Panc1 (cell line): ENCODE measurements around the gene USP37. TPM values are rescaled to one million over a fixed set of nuclear protein-coding genes. Genes with fewer than 3 reads are reported as not detected.

Experiments used
- ATAC-seq: fragments of 200-7000 bp; cut with Tn5 transposase; 2 replicates; pipeline ENCODE4 v1.9.1; 2020; ENCODE audit warnings: mild to moderate bottlenecking, moderate library complexity
- BruUV-seq: library from RNA; stranded (reverse); fragments of 400-500 nt; replicated peaks from 2 replicates; lab custom pipeline; 2021; lab: Mats Ljungman, UMichigan
- CTCF ChIA-PET: fragments of 300-600 bp; sonication (Branson Sonifier 250); formaldehyde crosslinking; loops from one replicate; lab custom pipeline; 2022; ENCODE audit warnings: antibody characterized with exemption; lab: Charles Lee
- POLR2A ChIA-PET: fragments of 300-600 bp; sonication (Branson Sonifier 250); formaldehyde crosslinking; loops from one replicate; lab custom pipeline; 2022; ENCODE audit warnings: antibody characterized with exemption; lab: Charles Lee
- DNase-seq: peaks from one replicate; pipeline ENCODE4 v3.0.0-alpha.2; 2010; ENCODE audit warnings: low read depth, low spot score
- H3K27ac ChIP-seq: 2 replicates; pipeline ENCODE4 v1.5.1; 2011; ENCODE audit warnings: mild to moderate bottlenecking, low read length, inconsistent platforms
- H3K27me3 ChIP-seq: fragments of 200-500 bp; sonication (Bioruptor generic); 2 replicates; pipeline ENCODE4 v1.6.0; 2014; ENCODE audit warnings: low read length, inconsistent platforms; ENCODE audit not compliant: control insufficient read depth, insufficient read depth
- H3K36me3 ChIP-seq: fragments of 200-500 bp; sonication (Bioruptor generic); 2 replicates; pipeline ENCODE4 v1.5.1; 2014; ENCODE audit warnings: inconsistent platforms, mild to moderate bottlenecking, low read length, moderate library complexity; ENCODE audit not compliant: control insufficient read depth, insufficient read depth
- H3K4me1 ChIP-seq: 2 replicates; pipeline ENCODE4 v1.5.1; 2011; ENCODE audit warnings: inconsistent platforms, mild to moderate bottlenecking, low read length, moderate library complexity; ENCODE audit not compliant: control insufficient read depth, insufficient read depth
- H3K4me3 ChIP-seq, 2 experiments: 2 replicates each; pipeline ENCODE4 v1.5.1; 2011 to 2012; ENCODE audit warnings: low read depth in 2 of 2, low read length in 2 of 2, mild to moderate bottlenecking in 2 of 2, inconsistent platforms in 1 of 2, moderate library complexity in 1 of 2
- H3K9me3 ChIP-seq: fragments of 200-500 bp; sonication (Bioruptor generic); 2 replicates; pipeline ENCODE4 v1.5.1; 2014; ENCODE audit warnings: low read depth, mild to moderate bottlenecking, inconsistent platforms, low read length, moderate library complexity; ENCODE audit not compliant: control insufficient read depth, insufficient read depth
- CTCF ChIP-seq: fragments of 450-650 bp; IDR thresholded peaks from 2 replicates; pipeline ENCODE4 v1.5.1; 2017; ENCODE audit warnings: mild to moderate bottlenecking
- POLR2AphosphoS5 ChIP-seq: IDR thresholded peaks from 2 replicates; pipeline ENCODE4 v1.6.1; 2012; ENCODE audit warnings: mild to moderate bottlenecking, low read depth, low read length, moderate library complexity
- SIN3A ChIP-seq: IDR thresholded peaks from 2 replicates; pipeline ENCODE4 v1.6.1; 2012; ENCODE audit warnings: low read depth, mild to moderate bottlenecking, low read length, moderate library complexity, borderline replicate concordance; ENCODE audit not compliant: insufficient read depth
- TCF7L2 ChIP-seq: IDR thresholded peaks from 2 replicates; pipeline ENCODE4 v1.6.1; 2011; ENCODE audit warnings: mild to moderate bottlenecking, low read depth, low read length, inconsistent platforms
- in situ Hi-C: cut with HindIII; loops from 2 replicates; pipeline ENCODE4 v1.10.0; 2016; ENCODE audit warnings: low sequenced_read_pairs, low pct_unique_long_range_greater_than_20kb
- intact Hi-C: fragments of 100-400 bp; cut with micrococcal nuclease; formaldehyde crosslinking; loops from one replicate; pipeline ENCODE4 v1.10.0; 2022; ENCODE audit not compliant: unreplicated experiment
- total RNA-seq: library from RNA; stranded (reverse); gene quantifications from one replicate; pipeline ENCODE4 v1.2.1, GENCODE V29; 2021; ENCODE audit not compliant: unreplicated experiment
- TF ChIP-seq, protein P1 (sequence below), 2 experiments: IDR thresholded peaks; 2 replicates each; pipeline ENCODE4 v1.6.1; 2011 to 2012; ENCODE audit warnings: low read depth in 2 of 2, control low read depth in 1 of 2, low read length in 1 of 2, mild to moderate bottlenecking in 1 of 2, moderate library complexity in 1 of 2; ENCODE audit not compliant: insufficient read depth in 1 of 2

The USP37 gene
- total RNA-seq, 1 experiment from 2014 or later: 19.2 TPM

DNA sequence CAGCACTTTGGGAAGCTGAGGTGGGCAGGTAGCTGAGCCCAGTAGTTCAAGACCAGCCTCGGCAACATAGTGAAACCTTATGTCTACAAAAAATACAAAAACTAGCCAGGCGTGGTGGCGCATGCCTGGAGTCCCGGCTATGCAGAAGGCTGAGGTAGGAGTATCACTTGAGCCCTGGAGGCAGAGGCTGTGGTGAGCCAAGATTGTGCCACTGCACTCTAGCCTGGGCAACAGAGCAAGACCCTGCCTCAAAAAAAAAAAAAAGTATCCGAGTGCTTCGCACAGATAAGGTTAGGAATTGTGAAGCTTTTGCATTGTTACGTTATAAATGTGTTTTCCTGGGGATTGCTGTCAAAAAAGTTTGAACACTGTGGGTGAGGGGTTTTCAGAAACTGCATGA lies 164.3 kb downstream of the USP37 start:
- peaks cover 55% of the 10 kb centered on the region for H3K4me1 ChIP-seq
- no peak for DNase-seq
- ChIA-PET POLR2A (no interaction called here), CTCF (no interaction called here)
- H3K27me3 ChIP-seq: no peaks in the 10 kb centered on the region
- no peak for TF ChIP-seq TCF7L2
- H3K4me3 ChIP-seq: no peak overlapping the region
- H3K36me3 ChIP-seq: no peaks in the 10 kb centered on the region; the same call in none of the 2 replicates
- intact Hi-C loops: no loop called here
- BruUV-seq: no TSS peak
- in situ Hi-C loops: no loop called here
- no peak for ATAC-seq
- H3K27ac ChIP-seq: peak overlapping the region; percentile 94
- H3K9me3 ChIP-seq: no peaks in the 10 kb centered on the region

DNA sequence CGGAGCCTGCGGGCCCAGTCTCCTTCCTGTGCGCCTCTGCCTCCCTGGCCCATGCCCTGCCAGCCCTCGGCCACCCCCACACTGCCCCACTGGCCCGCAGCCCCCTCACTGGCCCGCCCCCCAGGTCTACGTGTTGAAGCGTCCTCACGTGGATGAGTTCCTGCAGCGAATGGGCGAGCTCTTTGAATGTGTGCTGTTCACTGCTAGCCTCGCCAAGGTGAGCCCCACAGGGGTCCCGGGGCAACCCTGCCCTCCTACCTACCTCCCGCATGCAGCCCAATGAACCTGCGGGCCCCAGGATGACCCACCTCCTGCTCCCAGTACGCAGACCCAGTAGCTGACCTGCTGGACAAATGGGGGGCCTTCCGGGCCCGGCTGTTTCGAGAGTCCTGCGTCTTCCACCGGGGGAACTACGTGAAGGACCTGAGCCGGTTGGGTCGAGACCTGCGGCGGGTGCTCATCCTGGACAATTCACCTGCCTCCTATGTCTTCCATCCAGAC lies 165.2 kb downstream of the USP37 start:
- intact Hi-C loops (no loop called here), in situ Hi-C loops (no loop called here)
- Histone ChIP-seq H3K36me3 (no peaks in the 10 kb centered on the region; the same call in none of the 2 replicates), H3K4me3 (no peak overlapping the region), H3K27me3 (no peaks in the 10 kb centered on the region), H3K27ac (peak overlapping the region; percentile 68), H3K9me3 (no peaks in the 10 kb centered on the region), H3K4me1 (peaks cover 55% of the 10 kb centered on the region)
- BruUV-seq: no TSS peak
- ChIA-PET CTCF (interaction anchor here (0.7 kb wide), 1 partner anchor 246 kb away, joined by 4 read pairs; no protein-coding TSS in a partner anchor), POLR2A (no interaction called here)
- TF ChIP-seq POLR2AphosphoS5 (no peak), SIN3A (no peak), TCF7L2 (no peak), CTCF (no peak)
- TF ChIP-seq, protein P1, sequence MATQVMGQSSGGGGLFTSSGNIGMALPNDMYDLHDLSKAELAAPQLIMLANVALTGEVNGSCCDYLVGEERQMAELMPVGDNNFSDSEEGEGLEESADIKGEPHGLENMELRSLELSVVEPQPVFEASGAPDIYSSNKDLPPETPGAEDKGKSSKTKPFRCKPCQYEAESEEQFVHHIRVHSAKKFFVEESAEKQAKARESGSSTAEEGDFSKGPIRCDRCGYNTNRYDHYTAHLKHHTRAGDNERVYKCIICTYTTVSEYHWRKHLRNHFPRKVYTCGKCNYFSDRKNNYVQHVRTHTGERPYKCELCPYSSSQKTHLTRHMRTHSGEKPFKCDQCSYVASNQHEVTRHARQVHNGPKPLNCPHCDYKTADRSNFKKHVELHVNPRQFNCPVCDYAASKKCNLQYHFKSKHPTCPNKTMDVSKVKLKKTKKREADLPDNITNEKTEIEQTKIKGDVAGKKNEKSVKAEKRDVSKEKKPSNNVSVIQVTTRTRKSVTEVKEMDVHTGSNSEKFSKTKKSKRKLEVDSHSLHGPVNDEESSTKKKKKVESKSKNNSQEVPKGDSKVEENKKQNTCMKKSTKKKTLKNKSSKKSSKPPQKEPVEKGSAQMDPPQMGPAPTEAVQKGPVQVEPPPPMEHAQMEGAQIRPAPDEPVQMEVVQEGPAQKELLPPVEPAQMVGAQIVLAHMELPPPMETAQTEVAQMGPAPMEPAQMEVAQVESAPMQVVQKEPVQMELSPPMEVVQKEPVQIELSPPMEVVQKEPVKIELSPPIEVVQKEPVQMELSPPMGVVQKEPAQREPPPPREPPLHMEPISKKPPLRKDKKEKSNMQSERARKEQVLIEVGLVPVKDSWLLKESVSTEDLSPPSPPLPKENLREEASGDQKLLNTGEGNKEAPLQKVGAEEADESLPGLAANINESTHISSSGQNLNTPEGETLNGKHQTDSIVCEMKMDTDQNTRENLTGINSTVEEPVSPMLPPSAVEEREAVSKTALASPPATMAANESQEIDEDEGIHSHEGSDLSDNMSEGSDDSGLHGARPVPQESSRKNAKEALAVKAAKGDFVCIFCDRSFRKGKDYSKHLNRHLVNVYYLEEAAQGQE (IDR thresholded peaks at IDR 0.05; ENCODE audit: insufficient read depth in 1 of 2, low read depth in 2 of 2, low read length in 1 of 2): no peak
- DNase-seq (no peak), ATAC-seq (no peak)

- ATAC-seq (no peak), DNase-seq (no peak)
- POLR2A ChIA-PET: no interaction called here
- CTCF ChIA-PET: no interaction called here
- no peaks in the 10 kb centered on the region for H3K9me3 ChIP-seq
- peak overlapping the region; percentile 61 for H3K27ac ChIP-seq
- in situ Hi-C loops: no loop called here
- H3K27me3 ChIP-seq: no peaks in the 10 kb centered on the region
- no peak overlapping the region; a peak in 1 of 4 replicates for H3K4me3 ChIP-seq
- intact Hi-C loops: no loop called here
- H3K4me1 ChIP-seq: peaks cover 59% of the 10 kb centered on the region
- BruUV-seq: no TSS peak
- no peaks in the 10 kb centered on the region; the same call in none of the 2 replicates for H3K36me3 ChIP-seq
- TF ChIP-seq CTCF (no peak), POLR2AphosphoS5 (no peak), TCF7L2 (no peak), SIN3A (no peak)
- TF ChIP-seq, protein P1 (IDR thresholded peaks at IDR 0.05; ENCODE audit: insufficient read depth in 1 of 2, low read depth in 2 of 2, low read length in 1 of 2): no peak
These were observed 165.7 kb downstream of the USP37 start for GRCh38 chr2:218402491-218402901.
